Spinal cord (tissue), 4 donors: ENCODE results near the gene UNC79. TPM values are rescaled to one million over a fixed set of nuclear protein-coding genes. Genes with fewer than 3 reads are reported as not detected.

Experiments
- polyA plus RNA-seq, 2 donors: library from polyadenylated mRNA; unstranded; fragments of 120-200 nt; gene quantifications; one replicate each; pipeline ENCODE4 v1.2.1, GENCODE V29; 2013; ENCODE audit not compliant: insufficient read length in 2 of 2
- small RNA-seq: library from RNA; depleted of rRNA; stranded (forward); fragments of <200 nt; gene quantifications from one replicate; pipeline ENCODE3, GENCODE V24; 2014; ENCODE audit warnings: low replicate concordance
- total RNA-seq, 2 donors: library from RNA; depleted of rRNA in 1 of 2; stranded (reverse); fragments of 120-200 nt in 1 of 2; fragments of >200 nt in 1 of 2; gene quantifications; one replicate each; pipeline versions ENCODE4 v1.2.3 to v1.2.4, GENCODE V29; 2013 to 2014

Gene UNC79
- total and polyA plus RNA-seq, 4 donors = 7.9 to 20.7 (median 15.1) TPM

Small RNA genes lying within 50 kb of the gene (small RNA-seq; reads per million reads assigned to genes)
- not detected for gene RF00019
- gene RF02271 = not detected
- gene RNU6-1258P = not detected

Other genes with a start within 250 kb of the UNC79 start
- gene MOAP1, start 246.0 kb upstream of the UNC79 start, total RNA-seq = 100 to 1,000 TPM in 1 of 2 donors, 10 to 100 TPM in 1; 68.3 to 149 TPM
- 100 to 1,000 TPM; 145 to 157 TPM for gene MOAP1, start 246.0 kb upstream of the UNC79 start, polyA plus RNA-seq
- gene LYSET, start 245.6 kb upstream of the UNC79 start, total RNA-seq = 10 to 100 TPM; 11.6 to 19.9 TPM
- gene LYSET, start 245.6 kb upstream of the UNC79 start, polyA plus RNA-seq = 10 to 100 TPM; 29.1 to 32.8 TPM
- gene GON7, start 223.9 kb upstream of the UNC79 start, total RNA-seq = 10 to 100 TPM; 13.6 to 22.0 TPM
- 10 to 100 TPM; 16.7 to 16.8 TPM for gene GON7, start 223.9 kb upstream of the UNC79 start, polyA plus RNA-seq
- gene UBR7, start 223.7 kb upstream of the UNC79 start, total RNA-seq = 10 to 100 TPM; 28.2 to 40.1 TPM
- gene UBR7, start 223.7 kb upstream of the UNC79 start, polyA plus RNA-seq = 10 to 100 TPM; 38.2 to 41.4 TPM
- gene BTBD7, start 97.9 kb upstream of the UNC79 start, total RNA-seq = 10 to 100 TPM; 27.7 to 41.8 TPM
- gene BTBD7, start 97.9 kb upstream of the UNC79 start, polyA plus RNA-seq = 10 to 100 TPM; 19.1 to 22.0 TPM
- gene COX8C, start 83.8 kb upstream of the UNC79 start, total RNA-seq = not detected
- under 1 TPM in 1 of 2 donors, not detected in 1; 0.30 TPM for gene COX8C, start 83.8 kb upstream of the UNC79 start, polyA plus RNA-seq